ENCODE measurements around the gene MRPL24.

The MRPL24 gene

GRCh38 chr1:156692441-156692924, 48.4 kb downstream of the MRPL24 start:
- no peak for DNase-seq (ENCODE audit: low spot score)

GRCh38 chr1:156691665-156692440, 49.0 kb downstream of the MRPL24 start:
- no peak for DNase-seq (ENCODE audit: low spot score)

DNA sequence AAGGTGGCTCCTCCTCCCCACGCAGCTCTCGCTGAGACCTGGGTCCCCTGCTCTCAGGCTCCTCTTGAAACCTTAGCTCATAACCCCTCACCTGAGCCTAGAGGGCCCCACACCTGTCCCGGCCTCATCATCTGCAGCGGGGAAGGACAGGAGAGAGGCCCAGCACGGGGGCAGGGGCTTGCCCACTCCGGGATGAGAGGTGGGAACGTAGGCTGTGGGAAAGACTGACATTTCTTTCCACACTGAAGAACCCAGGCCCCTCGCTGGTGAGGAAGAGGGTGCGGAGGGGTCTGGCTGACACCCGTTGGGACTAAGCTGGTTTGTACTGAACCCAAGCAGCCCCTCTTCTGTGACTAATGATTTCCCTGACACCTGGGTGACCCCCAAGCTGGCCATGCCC, 49.7 kb downstream of the MRPL24 start:
- DNase-seq (ENCODE audit: low spot score) = no peak

- DNase-seq (ENCODE audit: low spot score) = no peak
Observed at GRCh38 chr1:156690675-156691036, 50.2 kb downstream of the MRPL24 start.

DNA sequence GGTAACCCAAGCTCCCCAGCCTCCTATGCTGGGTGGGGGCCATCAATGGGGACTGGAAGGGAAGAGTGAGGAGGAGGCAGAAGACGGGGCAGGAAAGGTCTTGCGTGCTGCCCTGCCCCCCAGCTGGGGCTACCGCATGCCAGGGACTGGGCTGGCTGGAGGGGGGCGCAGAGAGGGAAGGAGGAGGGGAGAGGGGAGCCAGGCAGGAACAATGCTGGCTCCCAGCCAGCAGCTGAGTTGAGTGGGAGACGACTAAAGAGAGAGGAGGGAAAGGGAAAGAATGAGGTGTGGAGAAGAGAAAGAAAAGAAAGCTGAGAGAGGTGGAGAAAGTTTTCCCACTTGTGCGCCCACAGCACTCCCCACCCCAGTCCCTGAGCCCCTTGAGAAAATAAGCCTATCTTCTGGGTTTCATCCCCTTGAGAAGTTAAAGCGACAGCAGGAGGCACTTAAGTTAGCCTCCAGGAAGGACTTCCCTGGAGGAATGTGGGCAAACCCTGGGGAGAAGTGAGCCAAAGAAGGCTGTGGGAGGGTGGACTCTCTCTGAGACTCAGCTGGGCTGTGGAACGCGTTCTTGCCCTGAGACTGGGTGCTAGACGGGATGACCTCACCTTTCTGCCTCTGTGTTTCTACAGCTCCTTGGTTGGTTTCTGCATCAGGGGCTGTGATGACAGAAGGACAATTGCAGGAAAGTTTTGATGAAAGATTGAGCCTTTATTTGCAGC, 50.8 kb downstream of the MRPL24 start:
- DNase-seq (ENCODE audit: low spot score) = no peak

DNA sequence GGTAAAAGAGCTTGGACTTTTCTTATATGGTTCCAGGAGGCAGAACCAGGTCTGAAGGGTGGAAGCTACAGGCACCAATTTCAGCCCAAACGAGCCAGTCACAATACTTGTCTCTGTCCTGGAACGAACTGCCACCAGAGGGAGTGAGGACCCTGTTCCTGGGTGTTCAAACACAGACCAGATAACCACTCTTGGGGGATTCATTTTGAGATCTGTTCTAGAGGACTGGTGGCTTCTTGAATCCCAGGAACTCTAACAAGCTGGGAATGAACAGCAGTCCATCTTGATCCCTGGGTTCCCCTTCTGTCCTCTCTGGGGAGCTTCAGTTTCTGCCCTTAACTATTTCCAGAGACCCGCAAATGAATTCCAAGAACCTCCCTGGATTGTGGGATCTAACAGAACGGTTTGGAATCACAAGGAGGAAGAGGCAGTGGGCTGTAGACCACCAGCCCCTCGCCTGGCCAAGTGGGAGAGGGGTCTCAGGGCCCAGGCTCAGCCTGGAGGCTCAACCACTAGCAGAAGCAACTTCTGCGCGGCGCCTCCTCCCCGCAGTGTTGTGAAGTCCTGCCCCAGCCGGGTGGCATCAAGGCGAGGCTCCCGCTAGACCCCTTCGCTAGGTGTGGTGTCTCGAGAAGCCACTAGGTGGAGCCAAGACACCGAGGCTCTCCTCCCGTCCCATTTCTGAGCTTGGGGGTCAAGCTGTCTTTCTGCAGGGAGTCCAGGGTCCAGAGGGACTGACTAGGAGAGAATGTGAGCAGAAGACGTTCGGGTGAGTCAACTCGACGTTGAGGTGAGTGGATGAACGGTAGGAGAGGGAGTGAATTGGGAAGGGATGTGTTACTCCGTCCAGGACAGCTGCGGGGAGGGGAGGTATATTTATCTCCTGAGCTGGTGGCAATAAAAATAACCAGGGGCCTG, 51.6 kb downstream of the MRPL24 start:
- DNase-seq (ENCODE audit: low spot score) = peak; percentile 76
